PFSK-1 (cell line): ENCODE results near the gene EXOC6.

Experiments
- FOXP2 ChIP-seq: optimal IDR thresholded peaks from 2 replicates; pipeline ENCODE3; 2011; ENCODE audit warnings: borderline replicate concordance, control low read depth, inconsistent platforms; ENCODE audit not compliant: insufficient read depth; ENCODE audit errors: extremely low read length, extremely low read depth
- POLR2AphosphoS5 ChIP-seq: IDR thresholded peaks from 2 replicates; pipeline ENCODE4 v1.6.1; 2012; ENCODE audit warnings: low read depth, mild to moderate bottlenecking, control low read depth, low read length, moderate library complexity
- REST ChIP-seq, 2 experiments: IDR thresholded peaks; 2 replicates each; pipeline versions ENCODE4 v1.6.1 to v1.8.0; 2011 to 2012; ENCODE audit warnings: low read depth in 2 of 2, low read length in 2 of 2, control low read depth in 1 of 2, inconsistent platforms in 1 of 2, mild to moderate bottlenecking in 1 of 2, moderate library complexity in 1 of 2; ENCODE audit not compliant: insufficient read depth in 1 of 2
- SIN3A ChIP-seq: IDR thresholded peaks from 2 replicates; pipeline ENCODE4 v1.6.1; 2012; ENCODE audit warnings: mild to moderate bottlenecking, low read length, moderate library complexity, borderline replicate concordance; ENCODE audit not compliant: insufficient read depth
- TAF1 ChIP-seq: IDR thresholded peaks from 2 replicates; pipeline ENCODE4 v1.6.1; 2012; ENCODE audit warnings: low read length, control low read depth, borderline replicate concordance; ENCODE audit not compliant: insufficient read depth

- TF ChIP-seq REST (IDR thresholded peaks at IDR 0.05; ENCODE audit: insufficient read depth in 1 of 2, low read depth in 2 of 2, low read length in 2 of 2) (no peak), TAF1 (no peak), POLR2AphosphoS5 (no peak), SIN3A (no peak), FOXP2 (no peak)
Measured at GRCh38 chr10:92907280-92907679, 59.0 kb downstream of the EXOC6 start.
